ENCODE measurements around the gene LARP6.
"Not testable (repeated sequence)": the region's sequence is repeated elsewhere in the genome, so short reads cannot be mapped to it uniquely, and the experiment has no call there.

LARP6 gene

DNA sequence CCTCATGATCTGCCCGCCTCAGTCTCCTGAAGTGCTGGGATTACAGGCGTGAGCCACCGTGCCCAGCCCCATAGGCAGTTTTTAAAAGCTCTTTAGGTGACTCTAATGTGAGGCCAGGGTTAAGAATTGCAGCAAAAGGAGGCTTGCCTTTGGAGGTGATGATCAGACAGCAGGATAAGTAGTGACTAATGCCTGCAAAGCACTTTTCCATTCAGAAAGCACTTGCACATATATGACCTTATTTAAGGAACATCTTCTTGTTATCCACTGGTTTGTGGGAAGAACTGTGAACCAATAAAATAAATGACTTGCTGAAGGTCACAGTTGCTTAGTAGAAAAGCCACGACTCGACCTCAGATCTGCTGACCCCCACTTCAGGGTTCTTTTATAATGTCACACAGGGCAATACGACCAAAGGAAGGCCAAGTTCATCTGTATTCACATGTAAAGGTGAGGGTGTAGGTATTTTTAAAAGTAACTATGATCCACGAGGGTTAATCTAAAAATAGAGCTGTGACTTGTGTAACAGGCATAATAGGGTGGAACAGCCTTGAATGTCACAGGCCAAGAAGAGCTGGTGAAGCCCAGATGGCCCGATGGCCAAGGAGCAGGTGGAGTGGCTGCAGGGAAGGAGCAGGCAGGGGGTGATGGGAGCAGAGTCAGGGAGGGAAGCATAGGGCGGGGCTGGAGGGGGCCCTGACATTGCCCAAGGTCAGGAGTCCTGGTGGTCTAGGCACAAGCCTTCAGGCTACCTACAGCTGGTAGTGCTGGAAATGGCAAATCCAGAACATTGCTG lies 24.4 kb downstream of the LARP6 start:
- DNase-seq = no peak

DNA sequence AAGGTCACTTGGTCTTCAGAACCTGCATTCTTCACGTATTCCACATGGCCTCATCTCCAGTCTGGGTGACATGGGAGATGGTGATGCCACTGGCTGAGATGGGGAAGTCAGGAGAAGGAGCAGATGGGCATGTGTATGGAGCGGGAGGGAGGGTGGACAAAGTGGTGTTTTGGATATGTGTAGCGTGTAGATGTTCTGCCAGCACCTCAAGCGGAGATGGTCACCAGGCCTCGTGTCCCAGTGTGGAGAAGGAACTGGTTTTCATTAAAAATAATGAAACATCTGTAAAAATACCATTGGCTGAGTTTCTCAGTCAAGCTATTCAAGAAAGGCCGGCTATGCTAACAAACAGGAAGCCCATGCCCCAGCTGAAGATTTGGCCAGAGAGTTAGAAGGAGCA lies 26.2 kb downstream of the LARP6 start:
- DNase-seq = no peak

DNA sequence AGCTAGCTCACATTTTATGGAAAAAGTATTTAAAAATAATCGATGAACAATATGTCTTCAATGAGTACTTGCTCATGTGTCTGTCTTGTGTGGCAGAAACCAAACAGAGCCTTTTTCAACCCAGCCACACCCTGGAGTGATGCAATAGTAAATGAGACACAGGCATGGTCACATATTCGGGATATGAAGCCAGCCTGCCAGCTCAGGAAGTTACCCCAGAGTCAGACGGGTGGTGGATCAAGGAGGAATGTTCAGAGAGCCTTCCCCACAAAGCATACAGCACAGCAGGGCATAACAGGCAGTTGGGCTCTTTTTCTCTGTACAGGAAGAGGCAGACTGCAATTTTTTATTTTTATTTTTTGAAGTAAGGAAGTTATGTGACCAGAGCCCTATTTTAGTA lies 27.3 kb downstream of the LARP6 start:
- DNase-seq = no peak

DNA sequence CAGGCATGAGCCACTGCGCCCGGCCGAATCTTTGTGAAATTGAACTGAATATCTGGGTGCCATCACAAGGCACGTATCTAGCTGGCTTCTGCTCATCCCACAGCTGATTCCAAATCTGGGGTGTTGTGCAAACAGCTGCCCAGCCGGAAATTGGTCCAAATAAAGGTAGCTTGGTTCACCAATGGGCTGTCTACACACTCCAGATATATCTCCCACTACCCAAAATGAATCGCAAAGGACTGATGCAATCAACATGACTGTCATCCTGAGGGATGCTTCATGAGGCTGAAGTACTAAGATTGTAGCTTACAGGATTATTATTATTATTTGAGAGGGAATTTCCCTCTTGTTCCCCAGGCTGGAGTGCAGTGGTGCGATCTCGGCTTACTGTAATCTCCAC lies 28.1 kb downstream of the LARP6 start:
- DNase-seq = no peak

DNA sequence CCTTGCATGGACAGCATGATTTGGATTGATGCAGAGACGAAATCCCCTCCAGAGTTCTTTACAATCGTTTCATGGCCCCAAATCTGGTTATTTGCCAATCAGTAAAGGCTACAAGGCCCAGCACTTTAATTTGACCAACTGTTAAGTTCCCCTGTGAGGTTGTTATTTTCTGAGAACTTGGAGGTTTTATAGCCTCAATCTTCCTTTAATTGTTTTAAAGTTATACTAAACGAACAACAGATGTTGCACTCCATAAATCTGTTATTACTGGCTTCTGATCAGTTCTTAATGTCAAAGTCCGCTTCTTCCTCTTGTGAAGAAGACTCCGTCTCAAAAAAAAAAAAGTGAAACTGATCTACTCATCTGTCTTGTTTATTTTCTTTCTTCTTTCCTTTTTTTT lies 30.8 kb downstream of the LARP6 start:
- peak; percentile 74 for DNase-seq

DNA sequence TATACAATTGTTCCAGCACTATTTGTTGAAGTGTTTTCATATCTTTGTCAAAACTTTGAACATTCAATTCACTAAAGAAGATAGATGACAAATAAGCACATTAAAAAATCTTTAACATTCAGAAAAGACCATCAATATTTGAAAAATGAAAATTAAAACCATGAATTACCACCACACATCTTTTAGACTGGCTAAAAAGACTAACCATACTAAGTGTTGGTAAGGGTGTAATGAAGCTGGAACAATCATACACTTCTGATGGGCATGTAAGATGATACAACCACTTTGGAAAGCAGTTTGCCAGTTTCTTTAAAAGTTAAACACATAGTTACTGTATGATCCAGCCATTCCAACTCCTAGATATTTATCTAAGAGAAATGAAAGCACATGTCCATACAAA lies 33.7 kb downstream of the LARP6 start:
- no peak for DNase-seq

DNA sequence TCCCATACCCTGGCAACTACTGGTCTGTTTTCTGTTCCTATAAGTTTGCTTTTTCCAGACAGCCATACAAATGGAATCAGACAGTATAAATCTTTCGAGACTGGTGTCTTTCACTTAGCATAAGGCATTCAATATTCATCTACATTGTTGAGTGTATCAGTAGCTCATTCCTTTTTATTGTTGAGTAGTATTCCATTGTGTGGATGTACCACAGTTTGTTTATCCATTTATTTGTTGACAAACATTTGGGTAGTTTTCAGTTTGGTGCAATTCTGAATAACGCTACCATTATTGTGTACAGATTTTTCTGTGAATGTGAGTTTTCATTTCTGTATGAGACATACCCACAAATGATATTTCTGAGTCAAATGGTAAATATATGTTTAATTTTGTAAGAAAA lies 35.4 kb downstream of the LARP6 start:
- DNase-seq = no peak

DNA sequence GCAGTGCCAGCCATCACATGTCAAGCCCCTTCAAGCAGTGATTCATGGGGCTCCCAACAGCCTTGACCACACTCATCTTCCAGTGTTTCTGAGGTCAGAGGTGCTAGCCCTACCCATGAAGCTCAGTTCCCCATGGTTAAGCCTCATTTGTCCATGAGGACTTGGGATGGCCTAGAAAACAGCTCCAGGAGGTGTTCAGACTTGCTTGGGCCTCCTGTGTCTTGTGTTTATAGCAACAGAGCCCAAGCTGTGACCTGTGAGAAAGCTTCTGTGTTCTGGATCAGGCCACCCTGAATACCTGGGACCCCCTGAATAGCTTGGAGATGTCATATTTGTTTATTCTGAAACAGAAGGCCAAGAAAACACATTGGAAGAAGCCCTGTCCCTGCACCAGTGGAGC lies 36.7 kb downstream of the LARP6 start:
- DNase-seq = no peak

DNA sequence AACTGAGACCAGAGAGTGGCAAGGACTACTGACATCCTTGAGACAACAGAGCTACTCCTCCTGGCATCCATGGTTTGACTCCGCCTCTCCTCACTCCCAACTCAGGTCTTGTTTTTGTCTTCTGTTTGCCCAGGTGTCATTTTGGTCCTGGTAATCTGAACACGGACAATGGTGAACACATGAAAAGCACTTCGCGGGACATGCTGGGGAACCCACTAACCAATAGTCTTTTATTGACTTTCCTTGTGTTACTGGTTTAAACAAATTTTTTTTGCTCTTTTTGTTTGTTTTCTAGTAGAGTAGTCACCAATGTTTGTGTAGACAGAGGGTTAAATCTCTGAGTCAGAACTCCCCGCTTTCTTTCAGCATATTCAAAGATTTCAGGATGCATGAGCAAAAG lies 38.4 kb downstream of the LARP6 start:
- DNase-seq = no peak

DNA sequence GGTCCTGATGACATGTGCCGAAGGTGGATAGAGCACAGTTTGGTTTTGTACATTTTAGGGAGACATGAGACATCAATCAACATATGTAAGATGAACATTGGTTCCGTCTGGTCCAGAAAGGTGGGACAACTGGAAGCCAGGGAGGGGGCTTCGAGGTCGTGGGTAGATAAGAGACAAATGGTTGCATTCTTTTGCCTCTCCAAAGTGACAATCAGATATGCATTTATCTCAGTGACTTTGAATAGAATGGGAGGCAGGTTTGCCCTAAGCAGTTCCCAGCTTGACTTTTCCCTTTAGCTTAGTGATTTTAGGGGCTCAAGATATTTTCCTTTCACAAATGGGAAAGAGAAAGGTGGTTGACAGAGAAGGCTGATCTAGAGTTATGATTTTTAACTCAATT lies 38.9 kb downstream of the LARP6 start:
- DNase-seq = not testable (repeated sequence)

DNA sequence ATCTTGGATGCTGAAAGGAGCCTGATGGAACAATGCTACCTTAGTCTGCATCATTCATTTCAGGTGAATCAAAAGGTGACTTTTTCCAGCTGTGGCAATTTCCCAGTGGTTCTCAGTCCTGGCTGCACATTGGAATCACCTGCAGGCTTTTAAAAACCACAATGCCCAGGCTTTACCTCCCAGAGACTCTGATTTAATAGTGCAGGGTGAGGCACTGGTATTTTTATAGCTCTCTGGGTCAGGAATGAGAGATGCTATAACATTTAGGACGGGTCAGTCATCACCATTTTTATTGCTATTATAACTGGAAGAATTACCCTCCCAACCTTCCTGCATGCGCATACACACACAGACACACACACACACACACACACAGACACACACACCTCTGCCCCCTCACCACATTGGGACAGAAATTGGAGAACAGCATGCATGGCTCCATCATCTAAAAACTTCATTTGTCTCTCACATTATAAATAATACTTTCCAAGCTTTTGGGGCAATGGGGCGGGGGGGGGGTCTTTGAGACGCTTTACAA lies 41.1 kb downstream of the LARP6 start:
- no peak for DNase-seq

DNA sequence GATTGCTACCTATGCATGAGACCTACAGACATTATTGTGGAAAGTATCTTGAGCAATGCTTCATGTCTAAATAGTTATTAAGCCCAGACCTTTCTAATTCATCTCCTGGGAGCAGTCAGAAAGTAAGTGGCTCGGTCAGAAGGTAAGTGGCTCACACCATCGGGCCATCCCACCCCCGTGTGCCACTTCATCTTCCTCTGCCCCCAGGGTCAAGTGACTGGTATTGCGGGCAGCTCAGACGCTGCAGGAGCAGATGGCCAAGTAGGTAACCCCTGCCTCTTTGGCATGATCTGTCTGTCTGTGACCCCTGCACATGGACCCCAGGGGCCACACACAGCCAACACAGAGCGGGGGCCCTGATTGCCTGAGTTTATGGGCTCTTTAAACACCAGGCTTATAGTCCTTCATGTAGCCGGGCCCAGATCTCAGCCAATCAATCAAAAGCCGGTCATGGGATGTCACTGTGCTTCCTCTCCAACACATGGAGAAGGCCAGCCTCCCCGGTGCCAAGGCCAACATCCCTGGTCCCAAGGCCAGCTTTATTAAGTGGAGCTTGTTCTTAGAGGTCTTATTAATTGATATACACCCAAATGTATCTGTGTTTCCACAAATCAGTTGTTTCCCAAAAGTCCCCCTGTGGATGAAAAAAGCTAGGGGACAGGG lies 42.9 kb downstream of the LARP6 start:
- DNase-seq = no peak

DNA sequence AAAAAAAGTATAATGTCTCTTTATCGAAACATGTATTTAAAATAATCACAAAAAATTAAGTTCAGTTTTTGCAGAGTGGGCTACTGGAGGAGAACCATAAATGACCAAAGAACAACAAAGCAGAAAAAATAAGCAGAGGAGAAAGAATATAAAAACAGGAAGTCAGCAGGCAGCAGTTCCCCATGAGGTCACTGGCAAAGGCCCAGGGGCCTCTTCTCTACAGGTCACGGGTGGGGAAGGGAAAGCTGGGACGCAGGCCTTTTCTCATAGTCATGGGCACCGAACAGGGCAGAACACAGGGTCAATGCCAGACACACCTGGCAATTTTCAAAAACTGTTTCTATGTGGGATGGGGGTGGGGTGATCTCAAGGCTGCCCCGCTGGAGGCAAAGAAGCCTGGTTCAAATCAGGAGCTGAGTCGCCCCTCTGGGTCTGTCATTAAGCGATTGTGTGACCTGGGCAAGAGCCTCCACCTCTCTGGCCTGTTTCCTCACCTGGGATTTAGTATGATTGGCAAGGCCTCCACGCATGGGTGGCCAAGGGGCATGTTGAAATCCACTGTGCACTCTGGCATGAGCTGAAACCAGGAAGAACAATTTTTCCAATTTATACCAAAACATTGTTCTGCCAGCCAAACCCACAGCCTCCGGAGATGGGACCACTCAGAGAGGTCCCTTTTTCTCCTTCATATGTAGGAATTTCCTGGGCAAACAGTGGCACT lies 46.8 kb downstream of the LARP6 start:
- no peak for DNase-seq

DNA sequence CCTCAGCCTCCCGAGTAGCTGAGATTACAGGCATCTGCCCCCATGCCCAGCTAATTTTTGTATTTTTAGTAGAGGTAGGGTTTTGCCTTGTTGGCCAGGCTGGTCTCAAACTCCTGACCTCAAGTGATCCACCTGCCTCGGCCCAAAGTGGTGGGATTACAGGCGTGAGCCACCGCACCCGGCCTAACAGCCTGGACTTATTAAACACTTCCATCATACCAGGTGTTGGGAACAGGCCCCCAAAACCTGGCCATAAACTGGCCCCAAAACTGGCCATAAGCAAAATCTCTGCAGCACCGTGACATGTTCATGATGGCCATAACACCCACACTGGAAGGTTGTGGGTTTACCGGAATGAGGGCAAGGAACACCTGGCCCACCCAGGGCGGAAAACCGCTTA lies 49.6 kb downstream of the LARP6 start:
- not testable (repeated sequence) for DNase-seq

DNA sequence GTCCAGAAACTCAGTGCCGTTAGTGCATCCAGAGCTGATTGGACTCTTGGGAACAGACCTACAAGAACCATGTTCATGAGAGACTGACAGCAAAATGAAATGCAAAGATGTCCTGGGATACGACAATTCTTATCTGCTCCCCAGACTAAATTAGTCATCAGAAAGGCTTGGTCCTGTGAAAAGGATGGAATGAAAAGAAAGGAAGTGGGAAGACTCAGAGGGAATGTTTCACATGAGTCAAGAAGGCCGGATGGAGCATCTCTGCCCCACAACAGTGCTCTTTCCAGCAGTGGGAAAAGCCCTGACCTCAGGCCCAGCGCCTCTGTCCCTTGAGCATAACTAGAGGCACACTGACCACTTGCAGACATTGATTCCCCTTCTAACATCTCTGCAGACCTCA lies 51.3 kb downstream of the LARP6 start:
- no peak for DNase-seq

DNA sequence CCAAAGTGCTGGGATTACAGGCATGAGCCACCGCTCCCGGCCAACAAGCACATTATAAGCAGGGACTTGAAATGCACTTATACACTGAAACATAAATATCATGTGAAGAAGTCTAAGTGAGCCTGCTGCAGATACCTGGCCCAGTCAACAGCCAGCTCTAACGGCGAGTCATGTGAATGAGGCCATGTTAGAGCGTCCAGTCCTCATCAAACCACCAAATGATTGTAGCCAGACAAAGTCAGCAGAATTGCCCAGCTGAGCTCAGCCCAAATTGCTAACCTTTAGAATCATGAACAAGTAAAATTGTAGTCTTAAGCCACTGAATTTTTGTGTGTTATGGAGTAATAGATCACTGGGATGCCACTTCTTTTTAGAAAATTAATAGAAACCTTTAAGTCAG lies 52.8 kb downstream of the LARP6 start:
- no peak for DNase-seq

DNA sequence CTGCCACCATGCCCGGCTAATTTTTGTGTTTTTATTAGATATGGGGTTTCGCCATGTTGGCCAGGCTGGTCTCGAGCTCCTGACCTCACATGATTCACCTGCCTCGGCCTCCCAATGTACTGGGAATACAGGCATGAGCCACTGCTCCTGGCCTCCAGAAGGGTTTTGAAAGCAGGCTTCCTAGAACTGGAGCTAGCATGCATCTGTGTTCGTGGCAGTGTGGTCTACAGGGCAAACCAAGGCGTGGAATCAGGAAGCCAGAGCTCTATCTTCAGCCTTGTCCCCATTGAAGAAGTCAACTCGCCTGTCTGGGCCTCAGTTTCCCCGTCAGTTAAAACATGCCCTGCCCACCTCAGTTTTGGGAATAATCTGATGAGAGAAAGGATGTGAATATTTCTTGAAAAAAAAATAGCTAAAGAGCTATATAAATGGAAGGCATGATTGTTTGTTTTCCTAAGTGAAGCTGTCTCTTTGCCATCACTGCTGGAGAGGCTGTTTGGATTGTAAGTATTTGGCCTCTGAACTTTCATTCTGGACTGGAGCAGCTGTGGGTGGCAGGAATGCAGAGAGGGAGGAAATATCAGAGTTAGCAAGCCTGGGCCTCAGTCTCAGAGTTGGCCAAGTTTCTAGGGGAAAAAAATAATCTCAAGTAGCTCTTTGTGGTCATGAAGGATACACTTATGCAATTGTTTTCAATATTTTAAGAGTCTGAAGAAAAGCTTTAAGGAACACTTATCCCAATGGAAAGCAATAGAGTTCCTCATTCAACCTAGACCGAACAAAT lies 54.1 kb downstream of the LARP6 start:
- DNase-seq = no peak

DNA sequence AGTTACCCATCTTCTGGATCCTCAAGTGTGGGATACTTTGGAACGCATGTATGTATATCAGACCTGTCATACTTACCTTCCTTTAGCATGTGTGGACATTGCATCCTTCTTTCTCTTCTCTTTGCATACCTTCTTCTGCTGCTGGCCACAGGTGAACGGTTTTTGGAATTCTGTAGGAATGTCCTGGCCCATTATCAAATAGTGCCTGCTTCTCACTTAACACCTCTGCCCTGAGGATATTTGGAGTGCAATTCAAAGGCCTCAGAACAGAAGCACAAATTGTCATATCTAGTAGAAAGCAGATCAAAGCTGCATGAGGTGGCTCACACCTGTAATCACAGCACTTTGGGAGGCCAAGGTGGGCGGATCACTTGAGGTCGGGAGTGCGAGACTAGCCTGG lies 56.5 kb downstream of the LARP6 start:
- DNase-seq = no peak

DNA sequence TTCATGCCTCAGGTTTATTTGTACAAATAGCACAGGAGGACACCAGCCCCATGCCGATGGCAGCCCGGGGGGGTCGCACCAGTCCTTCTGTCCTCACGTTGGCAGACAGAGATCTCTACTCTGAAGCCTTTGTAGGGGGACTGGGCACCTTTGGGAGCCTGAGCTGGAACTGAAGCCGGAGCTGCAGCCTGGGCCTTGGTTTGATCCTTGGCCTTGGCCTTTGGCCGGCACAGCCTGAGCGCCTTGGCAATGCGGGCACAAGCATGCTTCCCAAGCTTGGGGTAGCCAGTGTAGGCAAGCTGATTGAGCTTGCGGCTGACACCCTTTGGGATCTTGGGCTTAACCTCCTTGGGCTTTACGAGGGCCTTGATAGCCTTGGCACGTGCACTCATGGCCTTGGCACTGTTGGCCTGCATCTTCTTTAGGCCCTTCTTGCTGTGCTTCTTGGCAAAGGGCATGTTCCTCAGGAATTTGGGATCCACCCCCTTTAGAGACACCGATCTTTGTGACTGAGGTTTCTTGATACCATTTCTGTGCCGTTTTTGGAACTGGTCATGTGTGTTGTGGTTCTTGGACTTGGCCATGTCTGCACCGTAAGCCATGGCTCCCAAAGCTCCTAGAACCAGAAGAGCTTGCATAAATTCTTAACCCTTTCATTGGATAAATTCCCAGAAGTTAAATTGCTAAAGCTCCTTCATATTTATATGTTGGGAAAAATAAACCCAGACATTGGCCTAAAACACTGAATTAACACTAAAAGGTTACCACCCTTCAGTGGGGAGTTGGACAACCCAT lies 57.2 kb downstream of the LARP6 start:
- no peak for DNase-seq

DNA sequence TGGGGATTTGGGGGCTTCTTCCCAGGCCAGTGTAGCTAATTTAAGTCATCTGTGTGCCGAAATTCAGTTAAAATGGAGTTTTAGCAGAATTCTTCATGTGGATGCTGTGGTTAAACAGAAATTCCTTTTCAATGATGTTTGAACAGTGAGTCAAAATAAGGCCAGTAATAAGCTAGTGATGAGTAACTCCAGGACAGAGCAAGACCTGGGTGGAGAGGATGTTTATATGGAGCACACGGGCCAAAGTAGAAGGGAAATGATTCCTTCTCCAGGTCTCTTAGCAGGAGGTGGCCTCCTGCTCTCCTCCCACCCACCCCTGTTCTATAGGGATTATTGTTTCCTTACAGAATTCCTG lies 58.7 kb downstream of the LARP6 start:
- no peak for DNase-seq

DNA sequence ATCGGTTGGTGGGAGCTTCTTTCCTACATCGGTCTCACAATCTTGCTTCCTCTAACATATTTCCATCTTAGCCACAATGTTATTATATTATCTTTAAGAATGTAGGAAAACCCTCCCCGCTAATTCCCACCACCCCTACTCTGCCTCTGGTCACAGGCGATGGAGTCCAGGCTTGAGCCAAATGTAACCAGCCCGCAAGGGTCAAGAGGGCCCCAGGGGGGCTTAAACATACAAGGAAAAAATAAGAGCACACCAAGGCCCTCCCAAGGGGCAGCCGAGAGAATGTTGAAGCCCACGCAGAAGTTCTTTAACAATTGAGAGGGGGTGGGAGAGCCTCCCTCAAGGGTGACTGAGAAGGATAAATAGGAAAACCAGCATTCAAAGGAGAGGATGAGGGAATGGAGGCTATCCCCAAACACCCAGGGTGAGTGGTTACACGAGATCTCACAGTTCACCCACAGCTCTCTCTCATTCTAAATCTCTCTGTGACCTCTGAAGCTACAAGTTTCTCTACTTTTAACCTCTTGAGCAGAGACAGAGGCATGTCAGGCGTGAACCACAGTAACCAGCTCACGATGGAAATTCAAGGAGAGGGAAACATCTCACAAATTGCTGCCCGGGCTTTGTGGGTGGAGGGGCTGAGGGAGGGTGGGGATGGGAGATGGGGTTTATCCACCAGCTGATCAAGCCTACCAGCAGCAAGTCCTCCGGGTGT lies 59.2 kb downstream of the LARP6 start:
- no peak for DNase-seq

DNA sequence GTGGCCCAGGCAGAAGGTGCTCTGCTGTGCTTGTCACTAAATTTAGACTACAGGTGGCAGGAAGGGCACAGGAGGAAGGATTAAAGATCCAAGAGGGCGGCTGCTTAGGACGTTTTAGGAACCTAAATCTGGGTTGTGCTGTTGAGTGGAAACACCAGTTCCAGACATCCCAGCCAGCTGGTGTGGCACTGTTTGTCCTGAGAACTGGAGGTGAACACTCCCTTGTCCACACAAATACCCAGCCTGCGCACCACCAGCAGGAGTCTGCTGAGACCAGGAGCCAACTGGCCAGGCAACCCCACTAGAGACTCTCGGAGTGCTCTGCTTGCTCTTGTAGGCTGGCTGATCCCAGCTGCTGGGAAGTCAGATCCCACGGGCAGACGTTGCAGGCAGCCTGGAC lies 60.3 kb downstream of the LARP6 start:
- DNase-seq = no peak

All from NCI-H524 treated with DMSO at 0.1 percent for 48 hours (cell line).